Karpas-422 (cell line): ENCODE results near the gene TBCK. TPM values are rescaled to one million over a fixed set of nuclear protein-coding genes. Genes with fewer than 3 reads are reported as not detected.

Source experiments
- DNase-seq: peaks from one replicate; pipeline ENCODE4 v3.0.0-alpha.2; 2015
- H2AFZ ChIP-seq: fragments of 200-600 bp; sonication (generic); 2 replicates; pipeline ENCODE4 v1.6.1; 2014; ENCODE audit warnings: antibody characterized with exemption, low read length, mixed read lengths
- H3K27ac ChIP-seq: fragments of 200-600 bp; sonication (generic); 2 replicates; pipeline ENCODE4 v1.5.1; 2014; ENCODE audit warnings: mild to moderate bottlenecking, low read length, moderate library complexity
- H3K27me3 ChIP-seq: fragments of 200-600 bp; sonication (generic); 2 replicates; pipeline ENCODE4 v1.6.1; 2014; ENCODE audit warnings: low read length, mixed read lengths
- H3K36me3 ChIP-seq: fragments of 200-600 bp; sonication (generic); 2 replicates; pipeline ENCODE4 v1.6.1; 2014; ENCODE audit warnings: low read length, mixed read lengths; ENCODE audit not compliant: insufficient read depth
- H3K4me1 ChIP-seq: fragments of 200-600 bp; sonication (generic); 2 replicates; pipeline ENCODE4 v1.6.1; 2014; ENCODE audit warnings: mild to moderate bottlenecking, low read length, mixed read lengths
- H3K4me2 ChIP-seq: fragments of 200-600 bp; sonication (generic); 2 replicates; pipeline ENCODE4 v1.6.1; 2014; ENCODE audit warnings: low read length, low read depth, mild to moderate bottlenecking; ENCODE audit not compliant: poor library complexity, severe bottlenecking
- H3K4me3 ChIP-seq: fragments of 200-600 bp; sonication (generic); 2 replicates; pipeline ENCODE4 v1.5.1; 2014; ENCODE audit warnings: mild to moderate bottlenecking, antibody characterized with exemption, low read length, mixed read lengths
- H3K79me2 ChIP-seq: fragments of 200-600 bp; sonication (generic); 2 replicates; pipeline ENCODE4 v1.6.1; 2014; ENCODE audit warnings: mild to moderate bottlenecking, low read length, mixed read lengths
- H3K9ac ChIP-seq: fragments of 200-600 bp; sonication (generic); 2 replicates; pipeline ENCODE4 v1.6.0; 2014; ENCODE audit warnings: low read length
- H3K9me2 ChIP-seq: fragments of 200-600 bp; sonication (generic), shearing (Covaris generic); replicated peaks from 2 replicates; pipeline ENCODE4 v1.6.0; 2014; ENCODE audit warnings: mild to moderate bottlenecking, low read length, moderate library complexity; ENCODE audit not compliant: insufficient read depth
- H3K9me3 ChIP-seq: fragments of 300-700, 200-600 bp; sonication (generic); 2 replicates; pipeline ENCODE4 v1.6.1; 2014; ENCODE audit warnings: low read length, mixed read lengths
- H4K20me1 ChIP-seq: fragments of 200-600 bp; sonication (generic); 2 replicates; pipeline ENCODE4 v1.6.1; 2014; ENCODE audit warnings: mild to moderate bottlenecking, antibody characterized with exemption, low read length, low read depth; ENCODE audit not compliant: insufficient read depth
- total RNA-seq: library from RNA; depleted of rRNA; stranded (reverse); fragments of >200 nt; shearing (Covaris generic); gene quantifications from 2 replicates; pipeline ENCODE4 v1.2.3, GENCODE V29; 2014; ENCODE audit warnings: low replicate concordance

Gene TBCK
- total RNA-seq, 1 experiment from 2014 or later, result 86.1 TPM

- no peak overlapping the region for H3K27ac ChIP-seq
- H3K9me3 ChIP-seq, result no peaks in the 10 kb centered on the region
- no peak for DNase-seq
- no peaks in the 10 kb centered on the region for H4K20me1 ChIP-seq
- H3K9ac ChIP-seq, result no peak overlapping the region
- H3K79me2 ChIP-seq, result peaks cover 14% of the 10 kb centered on the region
- H2AFZ ChIP-seq, result no peak overlapping the region
- no peaks in the 10 kb centered on the region for H3K27me3 ChIP-seq
- H3K9me2 ChIP-seq, result no peaks in the 10 kb centered on the region
- H3K4me3 ChIP-seq, result no peak overlapping the region
- no peaks in the 10 kb centered on the region for H3K4me1 ChIP-seq
- H3K36me3 ChIP-seq, result peaks cover 11% of the 10 kb centered on the region; the same call in 1 of the 2 replicates
- H3K4me2 ChIP-seq, result no peak overlapping the region
Measured at GRCh38 chr4:106255195-106255594, 60.8 kb downstream of the TBCK start.

GRCh38 chr4:106253364-106254129 lies 62.5 kb downstream of the TBCK start:
- no peak for DNase-seq
- Histone ChIP-seq H3K4me3 (no peak overlapping the region), H3K79me2 (peaks cover 9% of the 10 kb centered on the region; the same call in 1 of the 2 replicates), H2AFZ (no peak overlapping the region), H3K27me3 (no peaks in the 10 kb centered on the region), H3K9me3 (no peaks in the 10 kb centered on the region), H3K4me1 (no peaks in the 10 kb centered on the region), H3K36me3 (peaks cover 11% of the 10 kb centered on the region; the same call in 1 of the 2 replicates), H4K20me1 (no peaks in the 10 kb centered on the region), H3K9me2 (no peaks in the 10 kb centered on the region), H3K27ac (no peak overlapping the region), H3K9ac (no peak overlapping the region), H3K4me2 (no peak overlapping the region)

GRCh38 chr4:106247600-106247999 lies 68.4 kb downstream of the TBCK start:
- H4K20me1 ChIP-seq, result no peaks in the 10 kb centered on the region
- no peaks in the 10 kb centered on the region for H3K27me3 ChIP-seq
- H3K4me2 ChIP-seq, result no peak overlapping the region
- H3K9me2 ChIP-seq, result no peaks in the 10 kb centered on the region
- H3K9me3 ChIP-seq, result no peaks in the 10 kb centered on the region
- H3K4me1 ChIP-seq, result no peaks in the 10 kb centered on the region
- no peak for DNase-seq
- H3K9ac ChIP-seq, result no peak overlapping the region
- H3K36me3 ChIP-seq, result peaks cover 19% of the 10 kb centered on the region
- H3K27ac ChIP-seq, result no peak overlapping the region
- no peaks in the 10 kb centered on the region for H3K79me2 ChIP-seq
- no peak overlapping the region for H2AFZ ChIP-seq
- no peak overlapping the region for H3K4me3 ChIP-seq

- no peaks in the 10 kb centered on the region for H3K4me1 ChIP-seq
- no peaks in the 10 kb centered on the region for H3K9me3 ChIP-seq
- no peak overlapping the region for H3K9ac ChIP-seq
- no peak overlapping the region for H3K27ac ChIP-seq
- DNase-seq, result no peak
- H2AFZ ChIP-seq, result no peak overlapping the region
- H3K4me3 ChIP-seq, result no peak overlapping the region
- no peaks in the 10 kb centered on the region for H4K20me1 ChIP-seq
- H3K36me3 ChIP-seq, result peaks cover 17% of the 10 kb centered on the region
- no peaks in the 10 kb centered on the region for H3K27me3 ChIP-seq
- H3K79me2 ChIP-seq, result no peaks in the 10 kb centered on the region
- H3K4me2 ChIP-seq, result no peak overlapping the region
- H3K9me2 ChIP-seq, result no peaks in the 10 kb centered on the region
Measured at GRCh38 chr4:106246441-106246840, 69.6 kb downstream of the TBCK start.

- DNase-seq, result no peak
- Histone ChIP-seq H3K79me2 (no peaks in the 10 kb centered on the region), H3K4me2 (no peak overlapping the region), H3K9me2 (no peaks in the 10 kb centered on the region), H3K27ac (no peak overlapping the region), H3K9me3 (no peaks in the 10 kb centered on the region), H3K36me3 (peaks cover 12% of the 10 kb centered on the region), H3K4me1 (no peaks in the 10 kb centered on the region), H4K20me1 (no peaks in the 10 kb centered on the region), H2AFZ (no peak overlapping the region), H3K27me3 (no peaks in the 10 kb centered on the region), H3K4me3 (no peak overlapping the region), H3K9ac (no peak overlapping the region)
Measured at GRCh38 chr4:106245176-106245575, 70.8 kb downstream of the TBCK start.

- Histone ChIP-seq H3K9ac (no peak overlapping the region), H3K27ac (no peak overlapping the region), H3K9me3 (no peaks in the 10 kb centered on the region), H4K20me1 (no peaks in the 10 kb centered on the region), H3K36me3 (peaks cover 16% of the 10 kb centered on the region), H2AFZ (no peak overlapping the region), H3K9me2 (no peaks in the 10 kb centered on the region), H3K79me2 (no peaks in the 10 kb centered on the region), H3K4me1 (no peaks in the 10 kb centered on the region), H3K4me2 (no peak overlapping the region), H3K4me3 (no peak overlapping the region), H3K27me3 (no peaks in the 10 kb centered on the region)
- no peak for DNase-seq
Measured at GRCh38 chr4:106240699-106241098, 75.3 kb downstream of the TBCK start.

GRCh38 chr4:106238820-106239420 lies 77.1 kb downstream of the TBCK start:
- Histone ChIP-seq H3K79me2 (no peaks in the 10 kb centered on the region), H3K9me2 (no peaks in the 10 kb centered on the region), H3K27ac (no peak overlapping the region), H3K36me3 (peaks cover 24% of the 10 kb centered on the region), H3K4me1 (no peaks in the 10 kb centered on the region), H3K9ac (no peak overlapping the region), H2AFZ (no peak overlapping the region), H4K20me1 (no peaks in the 10 kb centered on the region), H3K9me3 (no peaks in the 10 kb centered on the region), H3K27me3 (no peaks in the 10 kb centered on the region), H3K4me3 (no peak overlapping the region), H3K4me2 (no peak overlapping the region)
- DNase-seq, result peak; percentile 77

- DNase-seq, result no peak
- Histone ChIP-seq H3K36me3 (peaks cover 59% of the 10 kb centered on the region; the same call in 1 of the 2 replicates), H3K79me2 (no peaks in the 10 kb centered on the region), H2AFZ (no peak overlapping the region), H3K4me2 (no peak overlapping the region), H3K9me3 (no peaks in the 10 kb centered on the region), H3K4me3 (no peak overlapping the region), H3K9ac (no peak overlapping the region), H4K20me1 (no peaks in the 10 kb centered on the region), H3K27me3 (no peaks in the 10 kb centered on the region), H3K9me2 (no peaks in the 10 kb centered on the region; the same call in 1 of the 2 replicates), H3K27ac (no peak overlapping the region), H3K4me1 (no peaks in the 10 kb centered on the region)
Measured at GRCh38 chr4:106231931-106232330, 84.1 kb downstream of the TBCK start.
